K562 (cell line): ENCODE measurements around the gene TMEM266. TPM values are rescaled to one million over a fixed set of nuclear protein-coding genes. Genes with fewer than 3 reads are reported as not detected.

Source experiments
- ATAC-seq: fragments of 200-7000 bp; cut with Tn5 transposase; 3 replicates; pipeline ENCODE4 v1.9.1; 2020; ENCODE audit warnings: moderate library complexity
- BruUV-seq: library from RNA; stranded (reverse); fragments of 400-500 nt; replicated peaks from 2 replicates; lab custom pipeline; 2021; lab: Mats Ljungman, UMichigan
- CTCF ChIA-PET: fragments of 300-600 bp; formaldehyde crosslinking; extraction: SDS; loops from one replicate; lab custom pipeline; 2021; ENCODE audit warnings: low intra/inter-chr PET ratio; lab: Yijun Ruan, JAX
- POLR2A ChIA-PET: fragments of 300-600, 350-650 bp; sonication (Branson Sonifier 250); formaldehyde crosslinking; extraction: SDS; loops from one replicate; lab custom pipeline; 2021; ENCODE audit warnings: antibody characterized with exemption, inconsistent platforms; lab: Yijun Ruan, JAX
- DNase-seq, 4 experiments: peaks; one replicate each; pipeline versions ENCODE4 v3.0.0 to v3.0.0-alpha.2; 2011 to 2018; ENCODE audit warnings: low spot score in 3 of 4, mixed read lengths in 3 of 4; ENCODE audit errors: extremely low read depth in 1 of 4
- FAIRE-seq: peaks from 2 replicates; lab custom pipeline; 2011; peaks lifted over from hg19 to GRCh38; lab: Jason Lieb, UNC
- H2AFZ ChIP-seq: 2 replicates; pipeline ENCODE4 v1.6.0; 2011; ENCODE audit warnings: low read depth, low read length, control low read depth, inconsistent platforms
- H3K27ac ChIP-seq: fragments of 200-600 bp; 3 replicates; pipeline ENCODE4 v1.8.0; 2011; ENCODE audit warnings: low read depth, mild to moderate bottlenecking, control low read depth, inconsistent platforms, low read length, moderate library complexity, mixed read lengths; ENCODE audit errors: extremely low read depth
- H3K27me3 ChIP-seq, 2 experiments: fragments of 300-600 bp in 1 of 2; 2 replicates in 1 of 2; 3 replicates in 1 of 2; pipeline versions ENCODE4 v1.6.0 to v1.8.0; 2011; ENCODE audit warnings: inconsistent platforms in 2 of 2, low read length in 2 of 2, mild to moderate bottlenecking in 1 of 2, mixed read lengths in 1 of 2, moderate library complexity in 1 of 2; ENCODE audit not compliant: control insufficient read depth in 2 of 2, insufficient read depth in 2 of 2
- H3K36me3 ChIP-seq: fragments of 300-600 bp; 3 replicates; pipeline ENCODE4 v1.8.0; 2011; ENCODE audit warnings: mild to moderate bottlenecking, low read length, inconsistent platforms; ENCODE audit not compliant: control insufficient read depth, insufficient read depth
- H3K4me1 ChIP-seq, 2 experiments: fragments of 200-600 bp in 1 of 2; replicated peaks in 1 of 2; 2 replicates in 1 of 2; 3 replicates in 1 of 2; pipeline versions ENCODE4 v1.5.1 to v1.8.0; 2011; ENCODE audit warnings: inconsistent platforms in 2 of 2, low read length in 2 of 2, mild to moderate bottlenecking in 1 of 2, mixed read lengths in 1 of 2, moderate library complexity in 1 of 2; ENCODE audit not compliant: control insufficient read depth in 2 of 2, insufficient read depth in 2 of 2
- H3K4me2 ChIP-seq: 2 replicates; pipeline ENCODE4 v1.6.1; 2011; ENCODE audit warnings: low read length, control low read depth, inconsistent platforms, mixed read lengths; ENCODE audit not compliant: insufficient read depth
- H3K4me3 ChIP-seq: fragments of 200-600 bp; sonication (generic), shearing (Covaris generic); 2 replicates; pipeline ENCODE4 v1.5.1; 2016; ENCODE audit warnings: control low read depth, inconsistent platforms
- H3K79me2 ChIP-seq: fragments of 200-600 bp; 3 replicates; pipeline ENCODE4 v1.8.0; 2011; ENCODE audit warnings: low read length, inconsistent platforms; ENCODE audit not compliant: control insufficient read depth, insufficient read depth
- H3K9ac ChIP-seq, 2 experiments: 2 replicates each; pipeline versions ENCODE4 v1.6.0 to v1.6.1; 2011; ENCODE audit warnings: low read depth in 2 of 2, low read length in 2 of 2, control low read depth in 1 of 2, inconsistent platforms in 1 of 2, mild to moderate bottlenecking in 1 of 2, mixed read lengths in 1 of 2; ENCODE audit not compliant: insufficient read depth in 1 of 2
- H3K9me1 ChIP-seq: one replicate; pipeline ENCODE4 v1.6.0; 2011; ENCODE audit warnings: inconsistent platforms, mild to moderate bottlenecking, low read length, moderate library complexity; ENCODE audit not compliant: control insufficient read depth, insufficient read depth
- H3K9me3 ChIP-seq: replicated peaks from 2 replicates; pipeline ENCODE4 v1.5.1; 2011; ENCODE audit warnings: low read depth, low read length, inconsistent platforms; ENCODE audit not compliant: control insufficient read depth, insufficient read depth
- H4K20me1 ChIP-seq: replicated peaks from 2 replicates; pipeline ENCODE4 v1.6.1; 2011; ENCODE audit warnings: low read length, inconsistent platforms, mixed read lengths; ENCODE audit not compliant: control insufficient read depth, insufficient read depth
- KLF13 ChIP-seq: fragments of 450-650 bp; IDR thresholded peaks from 2 replicates; pipeline ENCODE4 v1.6.1; 2016; ENCODE audit warnings: missing genetic modification characterization, low read depth, mild to moderate bottlenecking, missing compliant biosample characterization, moderate library complexity, borderline replicate concordance
- PHTF2 ChIP-seq: fragments of 250-450 bp; sonication (Bioruptor Pico); IDR thresholded peaks from 2 replicates; pipeline ENCODE4 v1.5.0; 2021; ENCODE audit warnings: mild to moderate bottlenecking
- RBM22 ChIP-seq: fragments of 200-400 bp; formaldehyde crosslinking; IDR thresholded peaks from 2 replicates; pipeline ENCODE4 v1.6.1; 2018; ENCODE audit warnings: low read length, low read depth; ENCODE audit not compliant: poor library complexity, severe bottlenecking
- SMAD2 ChIP-seq: fragments of 150-350 bp; IDR thresholded peaks from 2 replicates; pipeline ENCODE4 v1.6.1; 2014; ENCODE audit warnings: low read depth, mild to moderate bottlenecking, low read length
- WGBS: fragments of 100-300 bp; shearing (Covaris generic); methylation state at CpG from one replicate; pipeline ENCODE4 v1.1.6; 2016; ENCODE audit warnings: low coverage, mixed read lengths; ENCODE audit not compliant: insufficient coverage; ENCODE audit errors: missing lambda C conversion rate; 5-methylcytosine and 5-hydroxymethylcytosine counted together
- in situ Hi-C: fragments of 300-500 bp; cut with MboI; formaldehyde crosslinking; loops from 4 replicates; pipeline ENCODE4 v1.15.0; 2018; ENCODE audit warnings: inconsistent platforms, mixed read lengths
- intact Hi-C: fragments of 100-400 bp; cut with micrococcal nuclease; formaldehyde crosslinking; loops from 2 replicates; pipeline ENCODE4 v1.14.2; 2022
- polyA plus RNA-seq, 8 experiments: library from polyadenylated mRNA; depleted of rRNA in 4 of 8; stranded (reverse) in 5 of 8; unstranded in 3 of 8; fragments of >200 nt; fragmentation: Nextera tagmentation in 2 of 8; fragmentation: Illumina TruSeq in 1 of 8; extraction: Ambion mirVana in 2 of 8; extraction: Trizol in 1 of 8; gene quantifications; 2 replicates each; pipeline versions ENCODE4 v1.2.1 to v1.2.3, GENCODE V29; 2011 to 2014; ENCODE audit warnings: inconsistent platforms in 1 of 8, missing spikeins in 1 of 8
- total RNA-seq, 7 experiments: library from RNA; depleted of rRNA in 6 of 7; stranded (reverse); fragments of >200 nt in 6 of 7; fragmentation: Illumina TruSeq in 2 of 7; extraction: Trizol in 2 of 7; gene quantifications; 2 replicates each; pipeline versions ENCODE4 v1.2.1 to v1.2.3, GENCODE V29; 2011 to 2021; ENCODE audit warnings: low replicate concordance in 1 of 7

Gene TMEM266
- total and polyA plus RNA-seq, 9 of the 15 experiments (the other 6 are each of a cell fraction or from before 2014, with no cell fraction given), result not detected

DNA sequence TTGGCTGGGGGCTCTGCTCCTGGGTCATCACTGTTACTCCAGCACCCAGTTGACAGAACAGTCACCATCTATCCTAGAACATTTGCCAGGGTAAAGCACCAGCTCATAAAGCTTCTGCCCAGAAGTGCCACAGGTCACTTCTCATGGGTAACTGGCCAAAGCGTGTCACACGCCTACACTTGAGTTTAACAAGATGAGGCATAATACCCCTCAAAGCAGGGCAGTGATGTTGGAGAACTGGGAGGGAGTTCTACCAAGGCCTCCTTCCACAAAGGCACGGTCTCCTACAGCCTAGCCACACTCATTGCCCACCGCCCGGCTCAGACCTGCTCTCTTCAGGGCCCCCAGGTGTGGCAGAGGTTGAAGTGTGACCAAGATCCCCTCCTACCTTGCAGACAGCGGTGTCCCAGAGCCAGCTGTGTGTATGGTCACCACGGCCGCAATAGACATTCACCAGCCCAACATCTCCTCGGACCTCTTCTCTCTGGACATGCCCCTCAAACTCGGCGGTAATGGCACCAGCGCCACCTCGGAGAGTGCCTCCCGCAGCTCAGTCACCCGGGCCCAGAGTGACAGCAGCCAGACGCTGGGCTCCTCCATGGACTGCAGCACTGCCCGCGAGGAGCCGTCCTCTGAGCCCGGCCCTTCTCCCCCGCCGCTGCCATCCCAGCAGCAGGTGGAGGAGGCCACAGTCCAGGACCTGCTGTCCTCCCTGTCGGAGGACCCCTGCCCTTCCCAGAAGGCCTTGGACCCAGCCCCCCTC lies 143.7 kb downstream of the TMEM266 start:
- no peak for DNase-seq
- POLR2A ChIA-PET, result interaction anchor here (1.1 kb wide), 1 partner anchor 10 kb away, joined by 6 read pairs; no protein-coding TSS in a partner anchor
- intact Hi-C loops, result no loop called here
- 86% methylated on average over 18 of the region's 23 CpGs for WGBS
- no peak for FAIRE-seq
- H2AFZ ChIP-seq, result no peak overlapping the region
- H4K20me1 ChIP-seq, result peaks cover 3% of the 10 kb centered on the region; the same call in 1 of the 2 replicates
- H3K27me3 ChIP-seq, result no peaks in the 10 kb centered on the region
- no peak overlapping the region for H3K4me2 ChIP-seq
- peaks cover 8% of the 10 kb centered on the region in 2 experiments; a peak in 4 of 5 replicates for H3K4me1 ChIP-seq
- H3K36me3 ChIP-seq, result peaks cover 19% of the 10 kb centered on the region; the same call in 2 of the 3 replicates
- BruUV-seq, result no TSS peak
- no peaks in the 10 kb centered on the region for H3K79me2 ChIP-seq
- no peaks in the 10 kb centered on the region for H3K9me3 ChIP-seq
- TF ChIP-seq KLF13 (tag), result no peak
- no peak for TF ChIP-seq PHTF2
- peak; percentile 72 for TF ChIP-seq RBM22
- no peak for TF ChIP-seq SMAD2
- ATAC-seq, result no peak
- H3K9me1 ChIP-seq, result peaks cover 4% of the 10 kb centered on the region
- no peak overlapping the region for H3K4me3 ChIP-seq
- H3K27ac ChIP-seq, result no peak overlapping the region
- peak overlapping the region in 1 of 2 experiments; percentile 38; a peak in 1 of 4 replicates for H3K9ac ChIP-seq
- CTCF ChIA-PET, result no interaction called here
- in situ Hi-C loops, result no loop called here
